ENCODE data around the gene CENPV. TPM values are rescaled to one million over a fixed set of nuclear protein-coding genes. Genes with fewer than 3 reads are reported as not detected.
"Not testable (repeated sequence)": the region's sequence is repeated elsewhere in the genome, so short reads cannot be mapped to it uniquely, and the experiment has no call there.

Gene CENPV
- total RNA-seq, 1 experiment from 2014 or later, result 121 TPM

DNA sequence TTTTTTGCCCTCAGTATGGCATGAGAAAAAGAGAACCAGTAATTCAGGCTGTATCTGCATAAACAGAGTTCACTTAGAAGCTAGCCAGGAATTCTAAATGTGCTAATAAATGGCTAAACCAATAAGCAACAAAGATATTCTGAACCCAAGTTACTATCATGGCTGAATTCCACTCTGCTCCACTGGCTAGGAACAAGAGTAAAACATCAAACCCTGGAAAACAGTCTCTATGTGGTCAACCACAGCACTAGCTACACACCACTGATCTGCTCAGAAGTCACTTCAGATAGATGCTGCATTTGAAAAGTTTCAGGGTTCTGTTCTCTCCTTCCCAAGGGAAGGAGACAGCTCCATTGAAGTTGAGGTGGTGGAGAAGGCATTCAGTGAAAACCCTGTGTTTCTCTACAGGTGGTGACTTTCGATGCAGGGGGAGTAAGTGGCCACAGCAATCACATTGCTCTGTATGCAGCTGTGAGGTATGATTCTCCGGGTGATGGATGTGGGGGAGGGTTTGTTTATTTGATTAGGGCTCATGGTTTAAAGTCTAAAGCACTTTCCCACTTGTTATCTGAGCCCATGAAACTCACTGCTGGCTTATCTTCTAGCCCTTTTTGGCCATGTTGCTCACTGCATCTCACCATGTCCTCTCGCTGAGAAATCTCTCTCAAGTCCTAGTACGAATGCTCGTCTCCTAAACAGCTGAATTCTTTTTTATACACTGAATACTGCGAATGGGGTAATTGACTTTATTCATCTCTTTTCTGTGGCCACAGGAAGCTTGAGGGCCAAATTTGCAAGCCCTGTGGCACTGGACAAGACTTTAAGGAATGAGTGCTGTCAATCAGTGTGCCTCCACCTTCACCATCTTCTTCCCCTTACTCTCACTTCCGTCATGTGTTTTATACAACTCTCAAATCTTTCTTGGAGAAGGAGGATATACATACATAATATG, 39.9 kb downstream of the CENPV start:
- DNase-seq (ENCODE audit: low read depth), result no peak

DNA sequence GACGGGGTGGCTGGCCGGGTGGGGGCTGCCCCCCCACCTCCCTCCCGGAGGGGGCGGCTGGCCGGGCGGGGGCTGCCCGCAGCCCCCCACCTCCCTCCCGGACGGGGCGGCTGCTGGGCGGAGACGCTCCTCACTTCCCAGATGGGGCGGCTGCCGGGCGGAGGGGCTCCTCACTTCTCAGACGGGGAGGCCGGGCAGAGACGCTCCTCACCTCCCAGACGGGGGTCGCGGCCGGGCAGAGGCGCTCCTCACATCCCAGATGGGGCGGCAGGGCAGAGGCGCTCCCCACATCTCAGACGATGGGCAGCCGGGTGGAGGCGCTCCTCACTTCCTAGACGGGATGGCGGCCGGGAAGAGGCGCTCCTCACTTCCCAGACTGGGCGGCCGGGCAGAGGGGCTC, 41.2 kb downstream of the CENPV start:
- not testable (repeated sequence) for DNase-seq (ENCODE audit: low read depth)

DNA sequence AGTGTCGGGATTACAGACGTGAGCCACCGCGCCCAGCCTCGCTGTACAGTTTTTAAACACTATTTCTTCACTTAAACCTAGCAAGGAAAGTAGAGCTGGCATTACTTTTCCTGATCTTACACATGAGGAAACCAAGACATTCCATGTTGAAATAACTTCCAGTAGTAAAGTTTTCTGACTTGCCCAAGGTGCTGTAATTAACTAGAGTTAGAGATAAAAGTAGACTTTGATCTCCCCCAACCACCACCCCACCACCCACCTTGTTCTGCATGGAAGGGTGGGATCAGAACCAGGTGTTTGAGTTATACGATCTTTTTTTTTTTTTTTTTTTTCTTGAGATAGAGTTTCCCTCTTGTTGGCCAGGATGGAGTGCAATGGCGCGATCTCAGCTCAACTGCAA, 47.1 kb downstream of the CENPV start:
- no peak for DNase-seq (ENCODE audit: low read depth)

DNA sequence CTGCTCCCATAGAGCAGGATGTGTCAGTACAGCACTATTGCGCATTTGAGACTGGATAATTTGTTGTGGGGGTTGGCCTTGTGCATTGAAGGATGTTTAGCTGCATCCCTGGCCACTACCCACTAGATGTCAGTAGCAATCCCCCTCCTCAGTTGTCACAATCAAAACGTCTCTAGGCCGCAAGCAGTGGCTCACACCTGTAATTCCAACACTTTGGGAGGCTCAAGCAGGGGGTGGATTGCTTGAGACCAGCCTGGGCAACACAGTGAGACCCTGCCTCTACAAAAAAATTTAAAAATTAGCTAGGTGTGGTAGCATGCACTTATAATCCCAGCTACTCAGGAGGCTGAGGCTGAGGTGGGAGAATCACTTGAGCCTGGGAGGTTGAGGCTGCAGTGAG, 48.4 kb downstream of the CENPV start:
- DNase-seq (ENCODE audit: low read depth), result no peak

DNA sequence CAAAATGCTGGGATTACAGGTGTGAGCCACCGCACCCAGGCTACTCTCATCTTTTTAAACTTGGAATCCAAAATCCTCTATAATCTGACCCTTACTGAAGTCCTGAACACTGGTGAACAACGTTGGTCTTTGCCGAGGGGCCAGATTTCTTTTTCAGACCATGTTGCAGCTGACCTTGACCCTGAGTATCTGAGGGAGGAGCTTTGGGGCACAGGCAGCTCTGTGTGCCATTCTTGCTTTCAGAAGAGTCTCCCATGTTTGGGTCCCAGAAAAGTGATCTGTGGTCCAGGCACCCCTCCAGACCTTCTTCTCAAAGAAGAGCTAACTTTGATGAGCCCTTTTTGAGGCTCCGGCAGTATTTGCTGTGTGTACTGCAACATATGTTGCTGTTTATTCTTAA, 50.4 kb downstream of the CENPV start:
- no peak for DNase-seq (ENCODE audit: low read depth)

DNA sequence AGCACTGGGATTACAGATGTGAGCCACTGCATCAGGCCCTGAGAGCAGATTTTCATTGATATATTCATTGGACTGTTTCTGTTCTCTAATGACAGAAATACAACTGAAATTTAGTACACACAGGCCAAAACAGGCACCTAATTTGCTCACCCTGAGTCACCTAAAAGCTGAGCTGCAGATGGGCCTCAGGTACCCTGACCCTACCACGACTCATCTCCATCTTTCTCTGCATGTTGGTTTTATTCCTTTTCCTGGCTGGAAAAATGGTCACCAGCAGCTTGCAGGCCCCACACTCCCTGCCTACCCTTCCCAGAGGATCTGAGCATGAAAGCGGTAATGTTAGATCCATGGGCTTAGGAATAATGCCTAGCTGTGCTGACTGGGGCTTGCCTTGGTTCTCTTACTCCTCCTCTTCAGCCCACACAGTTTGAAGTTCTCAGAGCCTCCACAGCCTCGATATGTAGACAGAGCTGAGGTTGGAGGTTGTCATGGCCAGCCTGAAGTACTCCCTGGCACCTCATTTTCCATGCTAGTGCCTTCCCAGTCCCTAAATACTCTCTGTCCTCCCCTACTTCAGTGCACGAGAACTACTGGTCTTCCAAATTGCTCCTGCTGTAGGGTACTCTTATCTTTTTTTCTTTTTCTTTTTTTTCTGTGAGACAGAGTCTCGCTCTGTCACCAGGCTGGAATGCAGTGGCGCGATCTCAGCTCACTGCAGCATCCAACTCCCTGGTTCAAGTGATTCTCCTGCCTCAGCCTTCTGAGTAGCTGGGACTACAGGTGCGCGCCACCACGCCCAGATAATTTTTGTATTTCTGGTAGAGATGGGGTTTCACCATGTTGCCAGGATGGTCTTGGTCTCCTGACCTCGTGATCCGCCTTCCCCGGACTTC, 51.1 kb downstream of the CENPV start:
- no peak for DNase-seq (ENCODE audit: low read depth)

DNA sequence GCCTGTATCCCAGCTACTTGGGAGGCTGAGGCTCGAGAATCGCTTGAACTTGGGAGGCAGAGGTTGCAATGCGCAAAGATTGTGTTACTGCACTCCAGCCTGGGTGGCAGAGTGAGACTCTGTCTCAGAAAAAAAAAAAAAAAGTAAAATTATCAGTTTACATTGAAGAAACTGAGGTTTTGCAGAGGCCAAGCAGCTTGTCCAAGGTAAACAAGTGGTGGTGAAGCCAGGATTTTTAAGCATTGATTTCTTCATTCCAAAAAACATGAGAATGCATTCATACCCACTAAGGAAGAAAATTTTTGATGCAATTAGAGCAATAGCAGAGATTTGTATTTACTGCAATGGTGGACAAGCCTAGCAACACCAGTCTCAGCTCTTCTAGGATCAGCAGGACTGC, 52.7 kb downstream of the CENPV start:
- no peak for DNase-seq (ENCODE audit: low read depth)

DNA sequence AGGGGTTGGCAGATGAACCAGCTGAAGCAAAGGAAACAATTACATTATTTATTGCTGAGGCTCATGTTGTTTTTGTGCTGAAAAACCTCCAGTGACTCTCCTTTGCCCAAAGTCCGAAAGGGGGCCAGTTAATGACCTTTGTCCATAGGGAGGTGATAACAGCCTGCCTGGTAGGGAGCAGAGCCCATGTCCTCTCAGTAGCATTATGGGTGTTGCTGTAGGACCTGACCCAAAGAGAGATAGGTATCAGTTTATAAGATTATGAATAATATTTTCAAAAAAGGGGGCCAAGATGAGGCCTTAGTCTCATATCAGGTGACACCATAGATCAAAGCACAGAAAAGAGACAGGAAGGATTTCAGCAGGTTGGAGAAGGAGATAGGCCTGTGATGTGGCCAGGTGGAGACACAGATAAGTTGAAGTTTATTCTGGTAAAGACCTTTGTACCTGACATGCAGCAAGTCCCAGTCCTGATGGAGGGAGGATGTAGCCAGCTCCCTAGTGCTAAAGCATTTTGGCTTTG, 55.1 kb downstream of the CENPV start:
- no peak for DNase-seq (ENCODE audit: low read depth)

DNA sequence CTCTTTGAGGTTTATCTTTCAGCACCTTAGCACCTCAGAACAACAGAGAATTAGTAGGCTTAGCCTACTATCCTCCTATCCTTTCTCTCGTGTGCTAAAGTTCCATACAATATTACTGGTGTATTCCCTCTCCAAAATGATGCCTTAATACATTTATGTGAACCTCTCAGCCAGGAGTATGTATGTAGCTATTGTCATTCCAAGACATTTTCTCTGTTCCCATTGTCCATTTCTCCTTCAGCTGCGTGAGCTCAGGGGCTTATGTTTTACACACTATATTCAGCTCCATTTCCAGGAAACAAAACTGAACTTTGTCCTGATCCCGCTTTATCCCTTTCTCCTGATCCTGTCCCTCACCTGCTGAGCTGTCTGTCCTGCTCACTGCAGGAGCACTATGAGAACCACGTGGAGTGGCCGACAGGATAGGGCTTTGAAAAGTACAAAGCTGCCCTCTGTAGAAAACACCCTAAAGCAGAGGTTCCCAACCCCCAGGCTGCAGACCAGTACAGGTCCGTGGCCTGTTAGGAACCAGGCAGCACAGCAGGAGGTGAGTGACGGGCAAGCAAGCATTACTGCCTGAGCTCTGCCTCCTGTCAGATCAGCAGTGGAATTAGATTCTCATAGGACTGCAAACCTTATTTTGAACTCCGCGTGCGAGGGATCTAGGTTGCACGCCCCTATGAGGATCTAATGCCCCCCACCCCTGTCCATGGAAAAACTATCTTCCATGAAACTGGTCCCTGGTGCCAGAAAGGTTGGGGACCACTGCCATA, 55.7 kb downstream of the CENPV start:
- no peak for DNase-seq (ENCODE audit: low read depth)

DNA sequence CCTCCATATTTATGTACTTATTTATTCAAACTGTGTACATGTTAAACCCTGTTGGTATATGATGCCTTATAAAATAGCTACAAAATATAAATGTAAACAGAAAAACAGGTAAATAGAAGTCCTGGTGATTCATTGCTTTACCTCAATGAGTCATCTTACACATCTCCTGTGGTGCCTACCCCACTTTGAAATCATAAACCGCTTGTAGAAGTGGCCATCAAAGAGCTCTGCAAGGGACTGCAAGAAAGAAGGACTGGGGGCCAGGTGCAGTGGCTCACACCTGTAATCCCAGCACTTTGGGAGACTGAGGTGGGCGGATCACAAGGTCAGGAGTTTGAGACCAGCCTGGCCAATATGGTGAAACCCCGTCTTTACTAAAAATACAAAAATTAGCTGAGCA, 57.2 kb downstream of the CENPV start:
- not testable (repeated sequence) for DNase-seq (ENCODE audit: low read depth)

DNA sequence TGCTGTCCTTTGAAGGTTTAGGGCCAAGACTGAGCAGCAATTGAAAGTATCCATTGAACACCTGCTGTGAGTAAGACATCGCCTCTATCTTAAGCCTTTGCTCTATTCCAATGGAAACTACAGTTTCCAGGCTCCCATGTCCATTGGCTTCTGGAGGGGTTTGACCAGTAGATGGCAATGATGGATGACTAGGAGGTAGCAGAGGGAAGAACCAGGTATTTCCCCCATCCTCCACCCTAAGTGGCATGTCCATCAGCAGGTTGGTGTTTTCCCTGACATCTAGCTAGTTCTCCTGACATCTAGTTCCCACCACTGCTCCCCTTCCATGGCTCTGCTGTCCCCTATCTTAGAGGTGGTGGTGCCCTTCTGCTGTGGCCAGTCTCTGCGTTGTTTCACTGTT, 58.7 kb downstream of the CENPV start:
- DNase-seq (ENCODE audit: low read depth), result no peak

DNA sequence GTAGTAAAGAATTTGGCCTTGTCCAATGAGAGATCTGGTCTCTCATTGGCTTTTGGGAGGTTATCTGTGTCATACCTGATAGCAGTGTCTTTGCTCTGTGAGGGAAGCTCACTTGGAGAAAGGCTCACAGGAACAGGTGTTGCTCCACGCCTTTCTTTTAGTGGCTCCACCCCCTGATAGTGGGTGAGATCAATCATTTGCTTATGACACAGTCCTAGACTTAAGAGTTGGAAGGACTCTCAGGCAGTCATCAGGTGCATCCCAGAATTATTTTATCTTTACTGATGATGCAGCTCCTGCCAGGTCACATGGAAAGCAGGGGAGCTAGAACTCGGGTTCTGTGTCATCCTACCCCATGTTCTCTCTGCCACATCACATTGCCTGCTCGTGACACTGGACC, 59.3 kb downstream of the CENPV start:
- no peak for DNase-seq (ENCODE audit: low read depth)

Other genes starting within 250 kb of the CENPV start
- gene NCOR1, start 137.9 kb downstream of the CENPV start, total RNA-seq (2014; rRNA removed; shearing (Covaris generic)), result 31.9 and 47.1 TPM in 2 replicates
- 15.6 and 19.9 TPM in 2 replicates for gene PIGL, start 136.3 kb downstream of the CENPV start, total RNA-seq (2014; rRNA removed; shearing (Covaris generic))
- gene UBB, start 27.6 kb upstream of the CENPV start, total RNA-seq (2014; rRNA removed; shearing (Covaris generic)), result 1,877 and 2,346 TPM in 2 replicates
- gene TRPV2, start 62.1 kb upstream of the CENPV start, total RNA-seq (2014; rRNA removed; shearing (Covaris generic)), result 0.06 and 2.3 TPM in 2 replicates
- 0.97 and 2.6 TPM in 2 replicates for gene LRRC75A, start 138.7 kb upstream of the CENPV start, total RNA-seq (2014; rRNA removed; shearing (Covaris generic))
- gene ZNF287, start 215.7 kb upstream of the CENPV start, total RNA-seq (2014; rRNA removed; shearing (Covaris generic)), result 6.6 and 8.3 TPM in 2 replicates

Measured in Daoy (cell line).